ENCODE results near the gene SMYD1.

Gene SMYD1

DNA sequence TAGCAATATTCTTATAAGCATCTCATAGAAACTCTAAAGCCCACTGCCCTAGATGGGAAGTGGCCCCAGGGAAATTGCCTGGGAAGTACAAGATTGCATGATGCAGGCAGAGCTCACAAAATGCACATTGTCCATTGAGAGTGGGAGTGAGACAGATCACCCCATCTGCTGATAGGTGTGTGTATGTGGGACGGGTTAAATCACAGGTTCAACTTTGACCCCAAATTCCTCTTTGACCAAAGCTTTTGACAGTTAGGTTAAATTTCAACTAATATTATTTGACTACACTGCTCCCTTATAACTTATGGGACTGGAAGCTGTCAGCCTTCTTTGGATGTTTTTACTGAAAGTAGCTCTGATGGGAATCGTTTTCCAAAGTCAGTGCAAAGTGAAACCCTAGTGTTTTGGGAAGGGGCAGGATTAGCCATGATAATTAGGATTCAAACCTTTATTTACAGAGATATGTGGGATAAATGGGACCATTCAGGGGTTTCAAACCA lies 71.6 kb downstream of the SMYD1 start:
- in situ Hi-C loops (cut with HindIII; ENCODE audit: low pct_ligation_motif_present, low sequenced_read_pairs), result no loop called here
- H3K27ac ChIP-seq, result no peak overlapping the region
- H3K27me3 ChIP-seq (replicated peaks), result no peaks in the 10 kb centered on the region
- H3K4me3 ChIP-seq (ENCODE audit: low read depth, low read length), result no peak overlapping the region
- DNase-seq, result no peak
- TF ChIP-seq, protein P1, sequence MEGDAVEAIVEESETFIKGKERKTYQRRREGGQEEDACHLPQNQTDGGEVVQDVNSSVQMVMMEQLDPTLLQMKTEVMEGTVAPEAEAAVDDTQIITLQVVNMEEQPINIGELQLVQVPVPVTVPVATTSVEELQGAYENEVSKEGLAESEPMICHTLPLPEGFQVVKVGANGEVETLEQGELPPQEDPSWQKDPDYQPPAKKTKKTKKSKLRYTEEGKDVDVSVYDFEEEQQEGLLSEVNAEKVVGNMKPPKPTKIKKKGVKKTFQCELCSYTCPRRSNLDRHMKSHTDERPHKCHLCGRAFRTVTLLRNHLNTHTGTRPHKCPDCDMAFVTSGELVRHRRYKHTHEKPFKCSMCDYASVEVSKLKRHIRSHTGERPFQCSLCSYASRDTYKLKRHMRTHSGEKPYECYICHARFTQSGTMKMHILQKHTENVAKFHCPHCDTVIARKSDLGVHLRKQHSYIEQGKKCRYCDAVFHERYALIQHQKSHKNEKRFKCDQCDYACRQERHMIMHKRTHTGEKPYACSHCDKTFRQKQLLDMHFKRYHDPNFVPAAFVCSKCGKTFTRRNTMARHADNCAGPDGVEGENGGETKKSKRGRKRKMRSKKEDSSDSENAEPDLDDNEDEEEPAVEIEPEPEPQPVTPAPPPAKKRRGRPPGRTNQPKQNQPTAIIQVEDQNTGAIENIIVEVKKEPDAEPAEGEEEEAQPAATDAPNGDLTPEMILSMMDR (IDR thresholded peaks at IDR 0.05; ENCODE audit: low read depth, low read length, missing control alignments), result no peak
- H3K36me3 ChIP-seq (replicated peaks), result no peaks in the 10 kb centered on the region

DNA sequence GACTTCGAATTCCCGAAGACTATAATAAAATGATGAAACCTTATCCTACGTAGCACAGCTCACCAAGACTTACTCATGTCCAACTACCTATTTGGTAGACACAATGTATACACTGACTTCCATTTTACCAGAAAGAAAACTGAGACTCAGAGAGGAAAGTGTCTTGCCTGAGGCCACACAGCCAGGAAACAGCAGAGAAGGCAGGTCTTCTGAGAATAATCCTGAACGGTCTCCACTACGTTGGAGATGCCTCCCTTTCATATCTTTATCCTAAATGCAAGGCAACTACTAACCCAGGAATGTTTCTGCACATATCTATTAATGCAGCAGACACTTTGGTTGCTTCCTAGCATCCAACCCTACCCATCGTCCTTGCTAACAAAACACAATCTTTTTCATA lies 72.2 kb downstream of the SMYD1 start:
- Histone ChIP-seq H3K27me3 (replicated peaks) (no peaks in the 10 kb centered on the region), H3K4me3 (ENCODE audit: low read depth, low read length) (no peak overlapping the region), H3K36me3 (replicated peaks) (no peaks in the 10 kb centered on the region), H3K27ac (no peak overlapping the region)
- in situ Hi-C loops (cut with HindIII; ENCODE audit: low pct_ligation_motif_present, low sequenced_read_pairs), result no loop called here
- TF ChIP-seq, protein P1 (IDR thresholded peaks at IDR 0.05; ENCODE audit: low read depth, low read length, missing control alignments), result no peak
- DNase-seq, result no peak

DNA sequence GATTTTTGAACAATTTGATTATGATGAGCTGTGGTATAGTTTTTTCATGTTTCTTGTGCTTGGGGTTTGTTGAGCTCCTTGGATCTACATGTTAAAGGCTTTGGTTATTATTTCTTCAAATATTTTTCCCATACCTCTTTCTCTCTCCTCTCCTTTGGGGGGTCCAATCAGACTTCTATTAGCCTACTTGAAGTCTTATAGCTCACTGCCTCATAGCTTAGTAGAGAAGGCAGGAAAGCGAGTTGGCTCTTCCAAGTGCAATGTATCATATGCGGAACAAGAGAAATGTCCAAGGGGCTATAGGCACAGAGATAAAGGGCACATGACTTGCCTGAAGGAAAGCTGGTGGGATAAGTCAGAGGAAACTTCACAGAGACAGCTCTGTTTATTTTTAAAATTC lies 74.3 kb downstream of the SMYD1 start:
- Histone ChIP-seq H3K27ac (no peak overlapping the region), H3K4me3 (ENCODE audit: low read depth, low read length) (no peak overlapping the region), H3K27me3 (replicated peaks) (no peaks in the 10 kb centered on the region), H3K36me3 (replicated peaks) (no peaks in the 10 kb centered on the region)
- DNase-seq, result no peak
- in situ Hi-C loops (cut with HindIII; ENCODE audit: low pct_ligation_motif_present, low sequenced_read_pairs), result no loop called here
- TF ChIP-seq, protein P1 (IDR thresholded peaks at IDR 0.05; ENCODE audit: low read depth, low read length, missing control alignments), result no peak

DNA sequence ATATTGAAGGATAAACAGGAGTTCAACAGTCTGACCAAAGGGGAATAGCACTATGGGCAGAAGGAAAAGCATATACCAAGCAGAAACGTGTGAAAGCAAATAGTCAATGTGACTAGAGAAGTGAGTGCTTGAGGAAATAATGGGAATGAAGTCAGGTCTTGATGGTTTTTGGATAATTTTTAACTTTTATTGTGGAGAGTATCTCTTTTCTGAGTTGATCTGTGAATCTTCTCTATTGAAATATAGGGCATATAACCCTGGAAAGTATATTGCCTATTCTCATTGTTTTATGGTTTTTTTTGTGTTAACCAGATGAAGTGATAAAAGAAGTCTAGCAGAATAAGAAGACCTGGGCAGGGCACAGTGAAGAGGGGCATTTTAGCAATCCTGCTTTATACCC lies 76.6 kb downstream of the SMYD1 start:
- no peaks in the 10 kb centered on the region for H3K27me3 ChIP-seq (replicated peaks)
- in situ Hi-C loops (cut with HindIII; ENCODE audit: low pct_ligation_motif_present, low sequenced_read_pairs), result no loop called here
- TF ChIP-seq, protein P1 (IDR thresholded peaks at IDR 0.05; ENCODE audit: low read depth, low read length, missing control alignments), result no peak
- DNase-seq, result no peak
- H3K36me3 ChIP-seq (replicated peaks), result no peaks in the 10 kb centered on the region
- H3K4me3 ChIP-seq (ENCODE audit: low read depth, low read length), result no peak overlapping the region
- H3K27ac ChIP-seq, result no peak overlapping the region

DNA sequence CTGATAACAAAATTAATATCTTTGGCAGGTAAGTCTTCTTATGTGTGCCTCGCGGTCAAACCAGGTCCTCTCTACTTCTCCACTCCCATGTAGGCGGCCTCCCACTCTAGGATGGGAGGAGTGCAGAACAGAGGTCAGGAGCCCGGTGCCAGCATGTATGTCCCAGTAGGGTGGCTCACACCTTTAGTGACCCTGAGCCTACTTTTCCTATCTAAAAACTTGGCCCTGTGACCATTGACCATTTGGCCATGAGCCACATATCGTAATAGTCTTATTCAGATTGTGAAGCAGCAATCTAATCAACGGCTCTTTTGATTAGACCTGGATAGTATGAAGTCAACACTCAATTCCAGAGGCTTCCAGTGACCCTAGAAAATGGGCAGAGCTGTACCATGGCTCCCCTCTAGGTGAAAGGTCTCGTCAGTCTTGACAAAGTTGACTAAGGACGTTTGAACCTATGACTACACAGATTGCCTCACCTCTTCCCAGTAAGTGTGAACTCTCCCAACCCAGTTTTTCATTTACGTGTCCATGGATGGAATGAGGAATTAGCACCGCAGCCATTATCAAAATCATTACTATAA lies 77.4 kb downstream of the SMYD1 start:
- H3K36me3 ChIP-seq (replicated peaks), result no peaks in the 10 kb centered on the region
- no peak overlapping the region for H3K27ac ChIP-seq
- TF ChIP-seq, protein P1 (IDR thresholded peaks at IDR 0.05; ENCODE audit: low read depth, low read length, missing control alignments), result no peak
- no peak overlapping the region for H3K4me3 ChIP-seq (ENCODE audit: low read depth, low read length)
- no peak for DNase-seq
- in situ Hi-C loops (cut with HindIII; ENCODE audit: low pct_ligation_motif_present, low sequenced_read_pairs), result no loop called here
- no peaks in the 10 kb centered on the region for H3K27me3 ChIP-seq (replicated peaks)

DNA sequence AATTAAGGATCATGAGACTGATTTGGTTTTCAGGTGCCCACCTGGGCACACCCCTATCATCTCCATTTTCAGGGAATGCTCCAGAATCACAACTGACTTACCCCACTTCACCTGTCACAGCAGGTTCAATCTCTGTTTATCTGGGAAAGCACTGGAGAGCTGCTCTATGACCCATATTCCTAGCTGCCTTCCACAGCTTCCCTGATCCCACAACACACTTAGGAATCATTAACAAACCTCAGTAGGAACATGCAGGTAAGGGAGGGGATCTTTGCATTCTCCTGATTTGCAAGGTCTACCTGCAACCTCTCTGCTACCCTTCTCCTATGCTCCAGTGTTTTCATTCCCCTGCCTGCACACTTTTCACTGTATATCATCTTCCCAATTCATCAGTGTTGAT lies 79.0 kb downstream of the SMYD1 start:
- TF ChIP-seq, protein P1 (IDR thresholded peaks at IDR 0.05; ENCODE audit: low read depth, low read length, missing control alignments), result no peak
- in situ Hi-C loops (cut with HindIII; ENCODE audit: low pct_ligation_motif_present, low sequenced_read_pairs), result no loop called here
- Histone ChIP-seq H3K27ac (no peak overlapping the region), H3K4me3 (ENCODE audit: low read depth, low read length) (no peak overlapping the region), H3K27me3 (replicated peaks) (no peaks in the 10 kb centered on the region), H3K36me3 (replicated peaks) (no peaks in the 10 kb centered on the region)
- no peak for DNase-seq
